GM19397 (cell line): ENCODE results near the gene RGS19.

Experiments used
- ATAC-seq: cut with Tn5 transposase; IDR thresholded peaks from one replicate; pipeline ENCODE4 v1.9.1; 2021; ENCODE audit warnings: mild to moderate bottlenecking, moderate library complexity; ENCODE audit not compliant: unreplicated experiment

RGS19 gene

DNA sequence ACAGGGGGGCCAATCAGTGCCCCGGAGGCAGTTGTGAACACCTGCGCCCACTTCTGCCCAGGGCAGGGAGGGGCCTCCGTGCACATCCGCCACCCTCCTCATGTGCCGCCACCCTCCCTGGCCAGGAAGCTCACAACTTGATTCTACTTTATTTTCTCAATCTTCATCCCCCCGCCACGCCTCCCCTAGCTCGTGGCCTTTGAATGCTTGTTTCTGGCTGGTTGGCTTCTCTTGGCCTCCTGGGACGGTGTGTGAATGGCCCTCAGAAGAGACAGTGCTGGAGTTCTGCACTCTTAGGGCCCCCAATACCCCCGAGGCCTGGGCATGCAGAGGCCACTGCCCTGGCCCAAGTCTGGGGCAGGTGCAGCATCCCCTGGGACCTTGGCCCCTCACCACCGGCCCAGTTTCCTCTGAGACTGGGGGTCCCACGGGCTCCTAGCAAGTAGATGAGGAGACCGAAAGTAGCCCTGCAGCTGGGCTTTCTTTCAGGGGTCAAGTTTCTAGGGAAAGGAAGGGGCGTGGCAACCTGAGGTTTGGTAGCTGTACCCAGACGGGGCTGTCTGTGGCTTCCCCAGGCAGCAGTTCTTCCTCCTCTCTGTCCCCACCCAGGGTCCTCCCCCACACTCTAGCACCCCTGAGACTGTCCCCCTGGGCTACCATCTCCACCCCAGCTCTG, 1.3 kb downstream of the RGS19 start:
- ATAC-seq: no peak

DNA sequence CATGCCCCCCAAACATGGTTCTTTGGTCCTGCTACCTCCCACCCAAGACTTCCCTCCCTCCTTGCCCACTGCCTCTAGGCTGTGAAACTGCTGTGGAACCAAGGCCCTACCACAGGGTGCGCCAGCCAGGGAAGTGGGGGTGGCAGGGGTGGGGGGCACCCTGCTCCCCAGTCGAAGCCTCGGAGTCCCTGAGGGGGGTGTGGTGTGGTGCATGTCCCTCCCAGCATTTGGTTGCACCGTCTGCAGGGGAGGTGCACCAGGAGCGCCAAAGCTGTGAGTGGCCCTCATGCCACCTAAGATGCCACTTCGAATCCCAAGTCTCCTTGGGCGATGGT, 1.8 kb downstream of the RGS19 start:
- ATAC-seq: no peak

DNA sequence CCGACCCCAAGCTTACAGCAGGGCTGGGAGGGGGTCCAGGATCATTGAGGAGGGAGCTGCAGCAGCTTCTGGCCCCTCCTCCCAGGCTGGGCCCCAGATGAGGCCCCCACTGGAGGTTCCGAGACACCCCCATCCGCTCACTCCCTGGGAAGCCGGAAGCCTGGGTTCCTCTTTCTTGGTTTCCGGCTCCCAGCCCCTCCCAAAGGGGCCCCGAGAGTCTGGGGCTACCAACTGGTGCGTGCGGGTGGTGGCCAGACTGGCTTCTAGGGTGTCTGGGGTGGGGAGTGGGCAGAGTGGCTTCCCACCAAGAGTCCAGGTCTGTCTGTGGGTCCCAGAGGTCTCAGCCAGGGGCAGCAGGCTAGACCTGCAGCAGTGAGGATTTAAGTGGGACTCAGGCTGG, 2.2 kb downstream of the RGS19 start:
- ATAC-seq: no peak

DNA sequence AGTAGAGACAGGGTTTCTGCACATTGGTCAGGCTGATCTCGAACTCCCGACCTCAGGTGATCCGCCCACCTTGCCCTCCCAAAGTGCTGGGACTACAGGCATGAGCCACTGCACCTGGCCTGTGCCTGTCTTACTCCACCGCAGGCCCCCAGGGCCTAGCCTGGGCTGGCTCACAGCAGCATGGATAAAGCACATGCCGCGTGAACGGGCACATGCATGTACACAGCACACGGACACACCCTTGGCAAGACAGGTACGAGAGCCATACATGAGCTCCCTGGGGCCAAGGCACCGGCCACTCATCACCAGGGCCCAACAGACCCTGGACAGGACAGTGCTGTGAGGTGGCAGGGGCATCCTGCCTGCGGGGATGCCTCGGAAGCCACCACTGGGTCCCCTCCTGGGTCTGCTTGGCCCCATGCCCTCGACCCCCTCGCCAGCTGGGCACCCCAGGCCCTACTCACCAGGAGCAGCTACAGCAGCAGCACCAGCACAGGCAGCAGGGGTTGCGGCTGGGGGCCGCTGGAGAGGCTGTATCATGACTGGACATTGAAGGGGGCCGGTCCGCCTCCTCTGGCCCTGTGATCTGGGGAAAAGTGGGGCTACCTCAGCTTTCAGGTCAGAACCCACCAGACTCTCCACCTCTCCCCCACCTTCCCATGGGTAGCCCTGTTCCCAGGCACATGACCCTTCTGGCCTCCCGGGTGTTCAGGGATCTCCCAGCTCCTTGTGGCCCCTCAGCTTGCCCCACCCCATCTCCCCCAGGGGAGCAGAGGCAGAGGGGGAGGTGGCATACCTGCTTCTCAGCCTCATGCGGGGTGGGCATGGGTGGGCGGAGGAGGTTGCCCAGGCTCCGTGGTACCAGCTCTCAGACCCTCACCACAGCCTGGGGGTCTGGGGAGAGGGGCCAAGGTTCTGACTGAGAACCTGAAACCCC, 3.0 kb downstream of the RGS19 start:
- ATAC-seq: no peak

DNA sequence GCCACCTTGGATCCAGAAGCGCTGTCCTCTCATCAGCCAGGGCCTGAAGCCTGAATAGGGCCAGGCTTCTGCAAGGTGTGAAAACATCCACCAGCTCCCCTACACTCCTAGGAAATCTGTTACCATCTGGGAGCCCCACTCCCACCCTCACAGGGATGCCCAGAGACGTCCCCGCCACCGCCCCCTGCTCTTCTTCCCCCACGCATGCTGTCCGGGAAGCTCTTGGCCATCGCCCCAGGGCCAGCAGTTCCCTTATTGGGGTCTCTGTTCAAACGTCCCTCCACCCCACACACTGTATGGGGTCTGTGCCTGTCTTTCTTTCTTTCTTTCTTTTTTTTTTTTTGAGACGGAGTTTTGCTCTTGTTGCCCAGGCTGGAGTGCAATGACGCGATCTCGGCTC, 3.8 kb downstream of the RGS19 start:
- no peak for ATAC-seq

- ATAC-seq: no peak
These were observed 4.4 kb downstream of the RGS19 start for GRCh38 chr20:64074963-64075362.

DNA sequence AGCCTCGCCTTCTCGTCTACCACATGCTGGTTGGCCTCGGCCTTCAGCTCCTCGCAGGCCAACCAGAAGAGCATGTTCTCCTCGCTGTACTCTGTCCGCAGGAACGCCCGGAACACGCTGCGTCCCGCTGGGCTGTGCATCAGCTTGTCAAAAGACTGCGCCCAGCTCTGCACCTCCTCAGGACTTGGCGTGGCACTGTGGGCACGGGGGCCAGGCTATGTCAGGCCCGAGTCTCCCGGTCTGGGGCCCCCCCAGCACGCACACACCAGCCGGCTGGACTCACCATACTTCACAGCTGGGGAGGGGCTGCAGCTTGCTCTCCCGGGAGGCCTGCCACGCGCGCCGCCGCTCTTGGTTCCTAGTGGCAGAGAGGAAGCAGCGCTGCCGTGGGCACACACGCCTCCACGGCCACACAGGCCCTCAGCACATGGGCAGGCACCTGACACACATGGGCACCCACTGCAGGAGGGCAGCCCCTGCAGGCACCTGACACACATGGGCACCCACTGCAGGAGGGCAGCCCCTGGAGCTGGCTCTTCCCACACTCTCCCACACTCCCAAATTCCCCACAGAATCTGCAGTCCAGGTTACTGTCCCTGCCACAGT, 5.0 kb downstream of the RGS19 start:
- ATAC-seq: no peak

- no peak for ATAC-seq
These were observed 5.7 kb downstream of the RGS19 start for GRCh38 chr20:64073476-64074183.

DNA sequence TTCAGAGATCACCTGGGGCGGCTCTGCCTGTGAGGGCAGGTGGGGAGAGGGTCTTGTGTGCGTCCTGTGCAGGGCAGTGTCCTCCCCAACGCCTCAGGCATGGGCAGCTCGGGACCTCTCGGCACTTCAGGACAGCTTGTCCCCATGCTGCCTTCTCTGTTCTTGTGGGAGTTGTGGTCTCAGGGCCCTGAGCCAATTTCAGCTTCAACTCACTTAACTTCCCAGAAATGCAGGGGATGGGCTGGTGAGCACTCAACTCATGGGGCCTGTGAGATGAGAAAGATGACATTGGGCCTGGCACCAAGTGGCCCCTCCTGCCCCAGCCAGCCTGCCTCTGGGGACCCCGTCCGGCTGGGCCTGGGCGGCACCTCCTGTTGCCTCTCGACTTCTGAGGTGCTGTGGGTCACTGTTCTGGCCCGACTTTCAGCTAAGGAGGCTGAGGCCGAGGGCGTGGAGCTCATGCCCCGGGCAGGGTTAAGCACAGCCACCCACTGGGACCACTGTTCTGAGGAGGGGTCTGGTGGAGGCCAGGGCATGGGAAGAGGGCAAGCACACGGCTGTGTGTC, 6.7 kb downstream of the RGS19 start:
- no peak for ATAC-seq

GRCh38 chr20:64071341-64072332, 7.7 kb downstream of the RGS19 start:
- no peak for ATAC-seq

DNA sequence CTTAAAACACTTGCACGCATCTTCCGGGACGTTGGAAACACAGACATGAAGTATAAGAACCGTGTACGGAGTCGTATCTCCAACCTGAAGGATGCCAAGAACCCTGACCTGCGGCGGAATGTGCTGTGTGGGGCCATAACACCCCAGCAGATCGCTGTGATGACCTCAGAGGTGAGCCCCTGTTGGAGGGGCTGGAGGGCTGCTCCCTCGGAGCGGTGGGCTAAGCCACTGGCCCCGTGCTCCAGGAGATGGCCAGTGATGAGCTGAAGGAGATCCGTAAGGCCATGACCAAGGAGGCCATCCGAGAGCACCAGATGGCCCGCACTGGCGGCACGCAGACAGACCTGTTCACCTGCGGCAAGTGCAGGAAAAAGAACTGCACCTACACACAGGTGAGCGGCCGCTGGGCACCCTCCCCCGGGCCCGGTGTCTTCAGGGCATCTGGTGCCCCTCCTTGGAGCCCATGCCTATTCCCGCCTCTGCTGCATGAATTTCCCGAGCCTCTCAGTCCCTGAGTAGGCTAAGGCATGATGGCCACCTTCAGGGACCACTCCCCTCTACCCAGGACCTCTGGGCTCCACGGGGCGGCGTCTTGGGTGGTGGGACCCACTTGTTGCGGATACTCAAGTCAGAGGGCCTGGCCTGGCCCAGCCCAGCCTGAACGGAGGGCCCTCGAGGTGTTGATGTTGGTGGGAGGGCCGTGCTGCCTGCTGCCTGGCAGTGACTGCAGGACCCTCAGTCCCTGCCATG, 8.9 kb downstream of the RGS19 start:
- ATAC-seq: no peak

GRCh38 chr20:64069614-64070243, 9.6 kb downstream of the RGS19 start:
- no peak for ATAC-seq

GRCh38 chr20:64069209-64069613, 10.1 kb downstream of the RGS19 start:
- ATAC-seq: no peak

DNA sequence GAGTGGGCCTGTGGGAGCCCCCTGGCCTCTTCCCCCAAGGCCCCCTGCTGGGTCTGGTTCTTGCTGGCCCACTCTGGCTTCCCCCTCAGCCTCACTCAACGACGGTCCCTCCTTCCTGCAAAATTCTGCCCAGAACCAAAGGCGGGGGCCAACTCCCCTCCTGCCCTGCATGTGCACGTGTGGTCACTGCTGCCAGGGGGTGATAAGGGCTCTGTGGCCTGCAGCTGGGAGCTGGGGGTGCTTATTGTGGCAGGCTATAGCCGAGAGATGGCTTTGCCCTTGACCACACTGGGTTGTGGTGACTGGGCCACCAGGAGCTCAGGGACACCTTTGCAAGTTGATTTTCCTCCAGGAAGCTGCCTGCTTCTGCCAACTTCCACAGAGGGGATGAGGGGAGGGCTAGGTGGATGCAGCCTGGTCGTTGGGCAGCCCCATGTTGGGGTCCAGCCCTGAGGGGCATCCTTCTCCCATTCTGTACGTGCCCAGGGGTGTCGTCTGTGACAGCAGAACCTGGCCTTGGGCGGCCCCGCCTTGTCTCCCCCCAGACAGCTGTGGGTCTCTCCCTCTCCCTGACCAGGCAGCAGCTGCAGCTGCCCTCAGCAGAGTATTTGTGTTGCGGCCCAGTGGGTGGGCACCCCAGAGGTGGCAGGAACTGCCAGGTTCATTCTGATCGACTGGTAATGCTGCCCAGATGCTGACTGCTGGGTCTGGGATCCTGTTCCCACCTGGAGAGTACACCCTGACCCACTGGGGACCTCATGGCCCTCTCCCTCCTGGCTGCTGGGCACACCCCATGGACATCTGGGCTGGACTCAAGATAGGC, 10.7 kb downstream of the RGS19 start:
- no peak for ATAC-seq

GRCh38 chr20:64067733-64068307, 11.5 kb downstream of the RGS19 start:
- no peak for ATAC-seq

DNA sequence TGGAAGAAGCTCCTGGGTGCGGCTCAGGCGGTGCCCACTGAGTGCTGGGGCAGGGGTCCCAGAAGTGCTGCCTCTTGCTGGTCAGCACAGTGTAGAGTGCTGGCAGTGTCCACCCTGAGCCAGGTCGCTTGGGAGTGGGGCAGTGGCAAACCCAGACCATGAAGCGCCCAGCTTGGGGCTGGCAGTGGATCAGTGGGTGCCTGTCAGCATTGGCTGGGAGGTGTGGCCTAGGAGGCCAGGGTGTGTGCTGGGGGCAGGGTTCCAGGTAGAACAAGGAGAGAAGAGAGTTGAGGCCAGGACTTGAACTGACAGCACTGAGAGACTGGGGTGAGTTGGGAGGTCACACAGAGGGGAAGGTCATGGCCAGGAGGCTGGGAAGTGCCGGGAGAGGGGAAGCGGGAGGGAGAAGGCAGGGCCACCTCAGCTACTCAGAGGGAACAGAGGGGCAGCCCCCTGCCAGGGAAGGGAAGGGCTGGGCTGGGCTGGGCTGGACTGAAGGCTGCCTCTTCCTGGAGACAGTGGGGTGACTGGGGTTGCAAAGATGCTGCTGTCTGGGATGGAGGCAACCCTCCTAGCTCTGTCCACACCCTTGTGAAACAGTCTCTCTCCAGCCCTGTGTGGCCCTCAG, 12.2 kb downstream of the RGS19 start:
- no peak for ATAC-seq

DNA sequence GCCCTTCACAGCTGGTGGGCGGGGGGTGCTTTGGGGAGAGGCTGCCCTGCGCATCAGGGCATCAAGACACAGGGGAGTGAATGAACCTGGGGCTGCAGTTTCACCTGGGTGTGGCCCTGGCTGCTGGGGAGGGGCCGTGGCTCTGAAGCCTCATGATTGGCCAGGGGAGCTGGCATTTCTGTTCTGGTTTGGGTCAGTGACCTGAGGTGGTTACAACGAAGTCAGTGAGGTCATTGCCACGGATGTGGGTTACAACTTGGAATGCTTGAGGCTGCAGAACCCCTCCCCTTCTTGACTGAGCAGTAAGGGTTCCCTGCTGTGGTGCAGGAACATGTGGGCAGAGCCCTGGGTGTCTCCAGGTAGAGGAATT, 13.4 kb downstream of the RGS19 start:
- ATAC-seq: no peak
